Measurements from ENCODE around the gene NBAS.
A peak's percentile ranks its signal among the peaks of the same experiment; 100 is the strongest.

NBAS gene

DNA sequence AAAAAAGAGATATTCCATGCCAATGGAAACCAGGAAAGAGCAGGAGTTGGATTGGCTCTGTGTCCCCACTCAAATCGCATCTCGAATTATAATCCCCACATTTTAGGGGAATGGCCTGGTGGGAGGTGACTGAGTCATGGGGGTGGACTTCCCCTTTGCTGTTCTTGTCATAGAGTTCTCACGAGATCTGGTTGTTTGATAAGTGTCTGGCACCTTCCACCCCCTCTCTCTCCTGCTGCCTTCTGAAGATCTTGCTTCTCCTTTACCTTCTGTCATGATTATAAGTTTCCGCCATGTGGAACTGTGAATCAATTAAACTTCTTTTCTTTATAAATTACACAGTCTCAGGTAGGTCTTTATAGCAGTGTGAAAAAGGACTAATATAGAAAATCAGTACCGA, 355.6 kb downstream of the NBAS start:
- DNase-seq (ENCODE audit: low read depth), result no peak

DNA sequence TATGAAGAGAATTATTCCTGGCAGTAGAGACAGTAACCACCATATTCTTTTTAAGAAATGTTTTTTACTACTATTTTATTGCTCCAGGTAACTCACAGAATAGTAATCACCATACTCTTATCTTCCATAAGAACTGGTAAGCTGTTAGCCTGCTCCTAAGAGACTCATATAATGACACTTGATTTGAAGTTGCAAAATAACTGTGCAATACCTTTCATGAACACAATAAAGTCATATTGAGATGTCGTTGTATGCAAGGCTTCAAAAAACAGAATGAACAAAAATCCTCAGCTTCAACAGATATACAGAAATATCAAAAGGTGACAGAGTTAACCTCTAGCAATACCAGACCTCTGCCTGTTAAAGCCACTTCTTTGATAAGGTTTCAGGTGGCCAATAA, 360.1 kb downstream of the NBAS start:
- no peak for DNase-seq (ENCODE audit: low read depth)

DNA sequence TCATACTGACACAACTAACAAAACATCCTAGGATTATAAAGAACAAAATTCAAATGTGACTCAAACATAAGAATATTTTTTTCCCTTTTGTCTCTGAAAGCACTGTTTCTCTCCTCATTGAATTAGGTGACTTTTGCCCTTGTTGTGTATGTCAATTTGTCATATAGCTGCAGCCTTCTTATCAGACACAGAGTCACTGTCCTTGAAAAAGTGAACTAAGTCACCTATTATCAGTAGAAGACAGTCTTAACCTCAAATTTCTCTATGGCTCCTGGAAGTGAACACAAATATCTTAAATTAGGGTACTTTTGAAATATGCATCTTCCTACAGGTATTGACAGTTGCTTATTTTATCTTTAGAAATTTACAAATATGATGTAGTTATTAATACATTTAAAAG, 360.6 kb downstream of the NBAS start:
- no peak for DNase-seq (ENCODE audit: low read depth)

GRCh38 chr2:15198051-15198450, 363.1 kb downstream of the NBAS start:
- no peak for DNase-seq (ENCODE audit: low read depth)

GRCh38 chr2:15195813-15196212, 365.3 kb downstream of the NBAS start:
- DNase-seq (ENCODE audit: low read depth), result no peak

- no peak for DNase-seq (ENCODE audit: low read depth)
These were observed 369.3 kb downstream of the NBAS start for GRCh38 chr2:15191789-15192188.

DNA sequence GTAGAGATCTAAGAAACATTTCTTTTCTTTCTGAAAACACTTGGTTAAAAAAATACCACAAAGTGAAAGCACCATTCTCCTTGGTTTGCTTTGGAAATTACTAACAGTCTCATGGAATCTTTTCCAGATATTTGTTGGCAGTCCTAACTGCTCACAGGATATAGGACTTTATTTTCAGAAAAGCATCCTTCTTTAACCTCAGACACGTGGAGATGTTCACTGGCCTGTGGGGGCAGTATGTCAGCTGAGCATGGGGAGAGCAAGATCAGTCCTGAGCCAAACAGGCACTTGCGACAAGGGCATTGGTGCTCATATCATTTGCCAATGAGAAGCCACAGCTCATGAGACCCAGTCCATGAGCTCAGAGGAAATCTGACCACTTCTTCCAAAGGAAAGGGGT, 371.9 kb downstream of the NBAS start:
- peak; percentile 18 for DNase-seq (ENCODE audit: low read depth)

DNA sequence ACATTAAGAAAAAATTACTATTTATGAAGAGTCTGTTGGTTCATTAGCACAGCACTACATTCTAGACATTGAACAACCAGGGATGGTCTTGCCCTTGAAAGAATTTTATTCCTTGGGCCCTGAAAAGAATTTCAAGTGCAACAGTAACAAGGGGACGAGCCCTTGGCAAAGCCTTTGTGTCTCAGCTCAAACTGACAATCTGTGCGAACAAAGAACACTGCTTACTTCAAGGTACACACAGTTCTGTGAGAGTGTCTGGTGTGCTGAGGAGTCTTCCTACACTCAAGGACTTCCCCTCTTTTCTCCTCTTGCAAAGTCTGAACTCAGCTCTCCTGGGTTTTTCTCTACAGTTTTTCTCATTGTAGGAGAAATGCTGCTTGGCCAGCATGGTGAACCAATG, 373.4 kb downstream of the NBAS start:
- no peak for DNase-seq (ENCODE audit: low read depth)

DNA sequence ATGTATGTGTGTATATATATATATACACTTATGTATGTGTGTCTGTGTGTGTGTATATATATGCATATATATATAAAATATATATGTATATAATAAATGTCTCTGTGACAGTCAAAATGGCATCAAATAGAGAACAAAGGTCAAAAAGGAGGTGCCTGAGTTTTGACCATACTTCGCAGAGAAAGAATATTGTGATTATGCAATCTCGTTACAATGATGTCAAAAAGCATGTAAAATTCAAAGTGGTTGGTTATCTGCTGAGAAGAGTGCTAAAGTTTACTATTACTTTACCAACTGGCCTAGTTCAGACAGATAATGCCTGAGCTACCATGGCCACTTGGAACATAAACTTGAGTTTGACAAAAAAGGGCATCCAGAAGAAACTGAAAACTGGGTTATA, 375.0 kb downstream of the NBAS start:
- DNase-seq (ENCODE audit: low read depth), result no peak

- DNase-seq (ENCODE audit: low read depth), result no peak
These were observed 376.6 kb downstream of the NBAS start for GRCh38 chr2:15184491-15184890.

- no peak for DNase-seq (ENCODE audit: low read depth)
These were observed 378.9 kb downstream of the NBAS start for GRCh38 chr2:15182275-15182674.

DNA sequence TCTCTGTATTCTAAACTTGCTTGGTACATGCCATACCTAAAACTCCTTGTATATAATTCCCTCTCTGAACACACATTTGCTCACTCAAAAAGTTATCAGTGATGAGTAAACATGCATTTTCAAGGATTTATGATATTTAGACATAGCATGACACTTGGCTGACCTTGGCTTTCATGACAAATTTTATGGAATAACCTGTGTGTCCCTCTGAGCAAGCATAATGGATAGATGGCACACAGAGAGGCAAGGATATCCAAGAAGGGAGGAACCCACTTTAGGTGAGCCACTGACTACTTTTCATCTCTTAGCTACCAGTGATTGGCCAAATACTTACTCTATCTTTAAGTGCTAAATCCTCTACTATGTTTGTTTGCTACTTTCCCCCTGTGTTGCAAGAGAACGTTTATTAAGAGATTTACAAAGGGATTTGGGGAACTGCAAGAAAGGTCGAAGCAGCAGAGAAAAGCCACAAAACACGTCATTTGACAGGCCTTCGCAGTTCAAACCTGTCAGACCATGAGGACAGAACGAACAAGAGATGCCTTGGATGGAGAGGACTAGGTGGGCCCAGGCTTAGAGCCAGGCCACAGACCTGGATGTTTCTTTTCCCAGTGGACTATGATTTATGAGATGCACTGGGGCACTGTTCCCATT, 379.9 kb downstream of the NBAS start:
- no peak for DNase-seq (ENCODE audit: low read depth)

- DNase-seq (ENCODE audit: low read depth), result no peak
These were observed 380.8 kb downstream of the NBAS start for GRCh38 chr2:15180379-15180778.

GRCh38 chr2:15178946-15179345, 382.2 kb downstream of the NBAS start:
- DNase-seq (ENCODE audit: low read depth), result no peak

- DNase-seq (ENCODE audit: low read depth), result no peak
These were observed 384.0 kb downstream of the NBAS start for GRCh38 chr2:15177103-15177502.

DNA sequence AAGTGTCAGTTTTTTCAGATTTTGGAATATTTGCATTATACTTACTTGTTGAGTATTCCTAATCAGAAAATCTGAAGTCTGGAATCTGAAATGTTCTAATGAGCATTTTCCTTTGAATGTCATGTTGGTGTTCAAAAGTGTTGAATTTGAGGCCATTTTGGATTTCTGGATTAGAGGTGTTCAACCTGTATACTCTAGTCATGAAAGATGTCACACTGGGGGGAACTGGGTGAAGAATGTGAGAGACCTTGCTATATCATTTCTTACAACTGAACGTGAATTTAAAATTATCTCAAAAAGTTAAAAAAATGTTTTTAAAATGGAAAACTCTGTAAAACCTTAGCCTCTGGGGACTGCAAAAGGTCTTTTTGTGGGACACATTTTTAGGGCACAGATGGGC, 384.5 kb downstream of the NBAS start:
- DNase-seq (ENCODE audit: low read depth), result no peak

DNA sequence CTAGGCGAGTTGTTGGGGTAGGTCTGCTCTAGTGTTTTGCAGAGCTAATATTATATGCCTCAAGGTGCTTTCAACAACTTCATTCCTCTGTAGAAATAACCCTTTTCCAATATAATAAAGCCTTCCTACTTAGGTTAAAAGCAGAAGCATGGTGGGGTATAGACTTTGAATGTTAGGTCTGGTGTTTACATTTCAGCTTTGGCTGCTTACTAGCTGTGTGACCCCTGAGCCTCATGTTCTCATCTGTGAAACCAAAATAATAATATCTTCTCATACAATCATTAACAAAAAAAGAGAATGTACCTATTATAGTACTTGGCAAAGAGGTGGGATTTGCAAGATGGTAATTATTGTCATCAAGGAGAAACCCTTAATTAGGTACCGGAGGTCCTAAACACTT, 386.6 kb downstream of the NBAS start:
- DNase-seq (ENCODE audit: low read depth), result no peak

DNA sequence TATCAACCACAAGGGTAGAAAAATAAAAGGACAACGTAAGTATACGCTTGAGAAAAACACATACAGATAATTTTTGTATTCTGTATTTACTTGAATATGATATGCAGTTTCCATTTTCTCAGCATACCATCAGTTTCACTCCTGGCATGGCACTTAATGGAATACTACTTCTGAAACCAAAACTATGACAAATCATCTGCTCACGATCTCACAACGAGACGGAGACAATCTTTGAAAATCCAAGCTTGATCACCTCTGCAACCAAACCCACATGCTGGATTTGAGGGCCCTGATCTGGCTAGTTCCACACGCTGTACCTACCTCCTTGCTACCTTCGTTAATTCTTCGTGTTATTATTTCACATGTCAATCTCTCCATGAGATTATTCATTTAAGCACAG, 387.6 kb downstream of the NBAS start:
- no peak for DNase-seq (ENCODE audit: low read depth)

DNA sequence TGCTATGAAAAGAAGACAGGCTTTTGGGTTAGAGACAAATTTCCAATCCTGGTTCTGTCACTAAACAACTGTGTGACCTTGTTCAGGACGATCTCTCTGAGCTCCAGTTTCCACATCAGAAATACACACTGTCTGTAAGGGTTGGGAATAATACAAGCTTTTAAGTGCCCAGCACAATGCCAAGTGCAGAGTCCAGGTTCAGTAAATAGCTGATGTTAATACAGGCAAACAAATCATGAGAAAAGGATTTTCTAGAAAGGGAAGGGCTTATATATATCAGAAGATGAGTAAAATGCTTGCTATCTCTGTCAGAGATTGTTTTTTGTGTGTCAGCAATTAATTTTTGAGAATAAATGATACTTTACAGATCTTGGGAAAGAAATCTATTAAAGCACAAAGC, 388.3 kb downstream of the NBAS start:
- DNase-seq (ENCODE audit: low read depth), result no peak

DNA sequence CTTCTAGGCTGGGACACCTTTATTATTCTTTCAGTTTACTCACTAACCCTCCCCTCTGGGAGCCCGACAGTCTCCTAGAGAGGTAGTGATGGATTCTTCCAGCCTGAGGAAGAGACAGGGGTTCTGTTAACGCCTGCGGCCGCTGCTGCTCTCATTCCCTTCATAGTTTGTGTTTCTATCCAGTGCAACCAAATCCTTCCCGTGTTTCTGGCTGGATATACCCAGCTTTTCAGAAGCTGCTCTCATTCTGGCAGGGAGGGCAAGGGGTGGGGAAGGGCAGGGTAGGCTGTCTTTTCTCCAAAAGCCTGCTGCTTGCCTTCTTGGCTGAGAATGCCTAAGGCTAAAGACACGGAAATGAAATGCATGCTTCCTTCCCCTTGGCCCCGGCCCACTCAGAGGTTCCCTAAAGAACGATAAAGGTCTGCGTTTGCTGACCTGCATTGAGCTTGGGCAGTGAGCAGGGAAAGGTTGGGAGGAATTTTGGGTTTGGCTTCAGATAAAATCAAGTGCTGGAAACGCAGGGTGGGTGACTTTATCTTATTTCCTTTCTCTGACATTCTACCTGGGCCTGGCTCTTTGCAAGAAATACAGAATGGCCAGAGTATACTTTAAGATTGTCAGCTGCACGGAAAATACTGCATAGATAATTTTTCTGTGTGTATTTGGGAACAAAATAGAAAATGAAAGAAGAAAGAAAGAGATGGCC, 390.9 kb downstream of the NBAS start:
- no peak for DNase-seq (ENCODE audit: low read depth)

DNA sequence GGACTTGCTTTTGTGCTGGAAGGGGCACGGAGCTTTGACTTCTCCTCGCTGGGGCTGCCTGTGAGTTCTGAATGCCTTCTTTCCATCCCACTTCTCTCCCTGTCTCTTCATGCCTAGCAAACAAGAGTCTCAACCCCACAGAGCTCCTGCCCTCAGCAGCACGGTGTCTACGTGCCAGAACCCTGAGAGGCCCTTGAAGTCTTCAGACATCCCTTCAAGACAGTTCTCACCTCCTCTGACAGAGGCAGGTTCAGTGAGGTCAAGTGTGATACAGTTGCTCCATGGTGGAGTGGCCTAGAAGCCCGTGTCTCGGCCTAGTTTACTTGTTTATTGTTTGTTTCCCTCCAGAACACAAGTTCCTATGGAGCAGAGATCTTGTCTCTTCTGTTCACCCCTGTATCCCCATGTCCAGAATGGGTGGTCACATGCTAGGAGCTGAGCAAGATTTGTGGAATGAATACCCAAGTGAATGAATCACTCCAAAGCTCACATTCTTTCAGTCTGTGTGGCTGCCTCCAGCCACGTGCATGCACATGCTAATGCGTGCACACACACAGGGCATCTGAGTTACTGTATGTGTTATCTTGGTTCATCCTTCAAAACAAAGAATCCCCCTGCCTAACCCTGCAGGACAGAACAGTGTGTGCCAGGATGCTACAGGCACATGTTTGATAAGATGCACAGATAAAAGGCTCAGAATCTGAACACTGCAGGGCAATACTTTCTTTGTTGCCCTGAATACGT, 391.6 kb downstream of the NBAS start:
- peak; percentile 82 for DNase-seq (ENCODE audit: low read depth)

GRCh38 chr2:15168116-15168515, 393.0 kb downstream of the NBAS start:
- no peak for DNase-seq (ENCODE audit: low read depth)

DNA sequence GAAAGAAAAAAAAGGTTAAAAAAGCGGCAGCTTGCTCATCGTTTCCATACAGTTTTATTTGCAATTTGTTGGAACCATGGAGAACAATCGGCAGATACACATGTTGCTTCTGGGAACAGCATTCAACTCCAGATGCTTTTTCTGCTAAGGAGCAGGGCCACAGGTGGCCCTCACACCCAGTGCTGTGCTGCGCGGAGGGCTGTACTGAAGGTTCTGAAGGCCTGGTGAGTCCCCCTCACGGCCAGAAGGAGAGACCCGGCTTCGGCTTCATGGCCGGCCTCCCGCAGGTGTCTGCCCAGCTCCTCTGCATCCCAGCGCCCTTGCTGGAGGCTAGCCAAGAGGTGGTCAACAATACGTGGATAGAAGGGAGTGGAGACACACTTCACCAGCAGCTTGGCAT, 394.3 kb downstream of the NBAS start:
- no peak for DNase-seq (ENCODE audit: low read depth)
